ENCODE measurements around the gene RAP1GAP2. TPM values are rescaled to one million over a fixed set of nuclear protein-coding genes. Genes with fewer than 3 reads are reported as not detected.

Gene RAP1GAP2
- total RNA-seq, 4 donors from 2014 or later, result 4.6 to 8.0 (median 5.6) TPM

- TF ChIP-seq CTCF (IDR thresholded peaks at IDR 0.05), result no peak
- ATAC-seq (ENCODE audit: low FRiP score) (no peak), DNase-seq (ENCODE audit: low spot score) (no peak)
Measured at GRCh38 chr17:2974347-2974746, 178.1 kb downstream of the RAP1GAP2 start.

GRCh38 chr17:2975469-2975958, 179.3 kb downstream of the RAP1GAP2 start:
- ATAC-seq (ENCODE audit: low FRiP score) (peak; percentile 73), DNase-seq (ENCODE audit: low spot score) (no peak)
- TF ChIP-seq CTCF (IDR thresholded peaks at IDR 0.05), result no peak

GRCh38 chr17:2977157-2977556, 180.9 kb downstream of the RAP1GAP2 start:
- no peak for ATAC-seq (ENCODE audit: low FRiP score)
- TF ChIP-seq CTCF (IDR thresholded peaks at IDR 0.05), result no peak
- no peak for DNase-seq (ENCODE audit: low spot score)

- ATAC-seq (ENCODE audit: low FRiP score) (no peak), DNase-seq (ENCODE audit: low spot score) (no peak)
- no peak for TF ChIP-seq CTCF (IDR thresholded peaks at IDR 0.05)
Measured at GRCh38 chr17:2978116-2978515, 181.9 kb downstream of the RAP1GAP2 start.

GRCh38 chr17:2978991-2979390, 182.8 kb downstream of the RAP1GAP2 start:
- ATAC-seq (ENCODE audit: low FRiP score) (no peak), DNase-seq (ENCODE audit: low spot score) (no peak)
- no peak for TF ChIP-seq CTCF (IDR thresholded peaks at IDR 0.05)

GRCh38 chr17:2980211-2980903, 184.1 kb downstream of the RAP1GAP2 start:
- ATAC-seq (ENCODE audit: low FRiP score) (no peak), DNase-seq (ENCODE audit: low spot score) (no peak)
- TF ChIP-seq CTCF (IDR thresholded peaks at IDR 0.05), result no peak

GRCh38 chr17:2980904-2981246, 184.6 kb downstream of the RAP1GAP2 start:
- no peak for ATAC-seq (ENCODE audit: low FRiP score)
- no peak for DNase-seq (ENCODE audit: low spot score)
- no peak for TF ChIP-seq CTCF (IDR thresholded peaks at IDR 0.05)

Measured in omental fat pad (tissue), 4 donors.